Peyer's patch (tissue), 4 donors: ENCODE measurements around the gene TMEM237.

Source experiments
- POLR2A ChIP-seq, 2 donors: fragments of 450-650 bp; IDR thresholded peaks; one replicate each; pipeline ENCODE4 v1.5.1; 2017; ENCODE audit warnings: antibody characterized with exemption in 2 of 2, mild to moderate bottlenecking in 2 of 2, moderate library complexity in 2 of 2
- TF ChIP-seq, protein P1 (sequence below), 6 experiments: fragments of 450-650 bp in 4 of 6; fragments of 200-600 bp in 2 of 6; sonication (generic) in 1 of 6; IDR thresholded peaks; one replicate each; pipeline ENCODE4 v1.5.1; 2017 to 2019; ENCODE audit warnings: antibody characterized with exemption in 6 of 6, mild to moderate bottlenecking in 3 of 6, moderate library complexity in 1 of 6

DNA sequence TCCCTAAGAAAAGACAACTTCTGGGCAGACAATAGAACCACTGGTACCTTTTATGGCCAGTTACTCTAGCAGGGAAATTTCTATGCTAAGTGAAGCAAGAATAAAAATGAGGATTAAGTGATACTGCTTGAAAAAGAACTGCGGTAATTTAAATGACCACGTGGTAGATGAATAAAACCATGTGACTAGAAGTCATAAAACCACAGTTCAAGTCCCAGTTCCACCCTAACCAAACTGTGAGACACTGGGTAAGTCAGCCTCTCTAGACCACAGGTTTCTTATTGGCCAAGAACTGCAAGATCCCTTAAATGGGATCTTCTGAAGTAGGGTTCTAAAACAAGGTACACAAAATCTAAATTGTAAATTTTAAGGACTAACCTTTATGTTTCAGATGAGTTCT, 12.7 kb downstream of the TMEM237 start:
- TF ChIP-seq POLR2A (IDR thresholded peaks at IDR 0.05): no peak
- TF ChIP-seq, protein P1, sequence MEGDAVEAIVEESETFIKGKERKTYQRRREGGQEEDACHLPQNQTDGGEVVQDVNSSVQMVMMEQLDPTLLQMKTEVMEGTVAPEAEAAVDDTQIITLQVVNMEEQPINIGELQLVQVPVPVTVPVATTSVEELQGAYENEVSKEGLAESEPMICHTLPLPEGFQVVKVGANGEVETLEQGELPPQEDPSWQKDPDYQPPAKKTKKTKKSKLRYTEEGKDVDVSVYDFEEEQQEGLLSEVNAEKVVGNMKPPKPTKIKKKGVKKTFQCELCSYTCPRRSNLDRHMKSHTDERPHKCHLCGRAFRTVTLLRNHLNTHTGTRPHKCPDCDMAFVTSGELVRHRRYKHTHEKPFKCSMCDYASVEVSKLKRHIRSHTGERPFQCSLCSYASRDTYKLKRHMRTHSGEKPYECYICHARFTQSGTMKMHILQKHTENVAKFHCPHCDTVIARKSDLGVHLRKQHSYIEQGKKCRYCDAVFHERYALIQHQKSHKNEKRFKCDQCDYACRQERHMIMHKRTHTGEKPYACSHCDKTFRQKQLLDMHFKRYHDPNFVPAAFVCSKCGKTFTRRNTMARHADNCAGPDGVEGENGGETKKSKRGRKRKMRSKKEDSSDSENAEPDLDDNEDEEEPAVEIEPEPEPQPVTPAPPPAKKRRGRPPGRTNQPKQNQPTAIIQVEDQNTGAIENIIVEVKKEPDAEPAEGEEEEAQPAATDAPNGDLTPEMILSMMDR (IDR thresholded peaks at IDR 0.05): no peak
